ENCODE results near the gene RAP1A. TPM values are rescaled to one million over a fixed set of nuclear protein-coding genes. Genes with fewer than 3 reads are reported as not detected.

RAP1A gene
- total RNA-seq, 1 experiment from 2014 or later, result 26.7 TPM

DNA sequence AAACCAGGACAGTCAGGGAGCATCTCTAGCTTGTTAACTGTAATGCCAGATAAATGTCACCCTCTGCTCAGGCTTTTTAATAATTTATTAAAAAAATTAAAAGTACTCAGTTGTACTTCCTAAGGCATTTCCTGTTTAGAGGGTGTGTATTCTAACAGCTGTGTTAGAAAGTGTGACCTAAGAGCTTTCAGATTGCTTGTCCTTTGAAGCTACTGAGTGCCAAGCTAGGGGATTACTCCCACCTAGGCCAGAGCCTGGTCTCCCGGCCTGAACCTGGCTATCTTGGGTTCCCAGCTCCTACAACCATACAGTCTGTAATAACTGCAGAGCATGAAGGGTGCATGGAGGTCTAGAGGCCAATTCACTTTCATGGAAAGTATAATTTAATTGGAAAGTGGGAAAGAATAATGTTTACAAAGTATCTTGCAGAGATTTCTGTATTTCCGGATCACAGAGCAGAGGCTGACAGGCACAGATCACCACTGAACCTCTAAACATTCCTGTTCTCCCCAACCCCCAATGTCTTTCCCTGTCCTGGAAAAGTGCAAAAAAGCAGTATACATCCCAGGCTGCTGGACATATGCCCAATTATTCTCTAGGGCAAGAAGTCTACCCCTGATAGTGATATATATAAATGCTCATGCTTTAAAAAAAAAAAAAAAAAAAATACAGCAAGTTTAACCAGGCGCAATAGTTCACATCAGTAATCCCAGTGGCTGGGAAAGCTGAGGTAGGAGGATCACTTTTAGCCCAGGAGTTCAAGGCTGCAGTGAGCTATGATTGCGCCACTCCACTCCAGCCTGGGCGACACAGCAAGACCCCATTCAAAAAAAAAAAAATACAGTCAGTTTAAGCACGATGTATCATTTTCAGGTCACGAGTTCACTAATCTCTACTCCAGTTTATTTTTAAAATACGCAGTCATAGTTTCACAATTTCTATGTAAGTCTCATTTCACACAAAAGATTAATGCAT, 36.7 kb upstream of the RAP1A start:
- Histone ChIP-seq H4K20me1 (ENCODE audit: control insufficient read depth, insufficient read depth, insufficient read length) (no peaks in the 10 kb centered on the region), H3K4ac (ENCODE audit: low read depth, low read length) (no peak overlapping the region), H3K56ac (ENCODE audit: insufficient read length, low read depth, low read length) (no peak overlapping the region), H2BK120ac (ENCODE audit: low read depth, low read length, poor library complexity, severe bottlenecking) (no peak overlapping the region), H3K79me2 (ENCODE audit: insufficient read depth, low read length) (no peaks in the 10 kb centered on the region), H3K79me1 (ENCODE audit: insufficient read depth, low read depth, low read length, poor library complexity, severe bottlenecking) (no peaks in the 10 kb centered on the region), H2AK5ac (ENCODE audit: insufficient read length, low read length) (no peak overlapping the region), H2BK12ac (ENCODE audit: insufficient read length, low read depth, low read length) (no peak overlapping the region), H3K27ac (ENCODE audit: insufficient read length, low read depth, low read length) (no peak overlapping the region), H2BK5ac (ENCODE audit: insufficient read length, low read length) (no peak overlapping the region), H3T11ph (ENCODE audit: low read length) (no peak overlapping the region), H3K14ac (ENCODE audit: insufficient read depth, low read length) (no peak overlapping the region), H4K5ac (ENCODE audit: insufficient read length, low read depth, low read length) (no peak overlapping the region), H3K9me3 (ENCODE audit: control insufficient read depth, low read depth, low read length) (no peaks in the 10 kb centered on the region), H3K23ac (ENCODE audit: insufficient read length, low read depth, low read length) (no peak overlapping the region), H3K23me2 (ENCODE audit: insufficient read length, low read depth, low read length, poor library complexity, severe bottlenecking) (no peaks in the 10 kb centered on the region), H4K8ac (replicated peaks; ENCODE audit: insufficient read length, low read depth, low read length) (no peak overlapping the region), H4K91ac (ENCODE audit: insufficient read length, low read depth, low read length) (no peak overlapping the region), H3K4me2 (ENCODE audit: insufficient read depth, insufficient read length, low read length) (no peak overlapping the region), H3K9ac (ENCODE audit: extremely low read depth, insufficient read length, low read length) (no peak overlapping the region), H3K4me1 (ENCODE audit: insufficient read depth, low read length) (no peaks in the 10 kb centered on the region; the same call in 1 of the 2 replicates), H2AFZ (ENCODE audit: low read length) (no peak overlapping the region), H2BK15ac (ENCODE audit: low read depth, low read length) (no peak overlapping the region), H3K27me3 (ENCODE audit: insufficient read depth, low read length) (no peaks in the 10 kb centered on the region), H2BK20ac (ENCODE audit: low read depth, low read length, poor library complexity, severe bottlenecking) (no peak overlapping the region), H3K18ac (ENCODE audit: insufficient read length, low read depth, low read length) (no peak overlapping the region)
- Mint-ChIP-seq H3K4me1 (peaks cover 0 to 4% of the 10 kb centered on the region in 2 experiments; a peak in 1 of 4 replicates), H3K27ac (no peak overlapping the region), H3K36me3 (ENCODE audit: insufficient read depth in 1 of 3, low read depth in 3 of 3) (no peaks in the 10 kb centered on the region), H3K4me3 (no peak overlapping the region), H3K27me3 (ENCODE audit: low read depth) (no peaks in the 10 kb centered on the region), H3K9me3 (no peaks in the 10 kb centered on the region)
- DNase-seq, result no peak
- no CpG with 5 or more reads among the region's 8 CpGs for WGBS (ENCODE audit: extremely low coverage, insufficient read length, low lambda C conversion rate)
- TF ChIP-seq, protein P1, sequence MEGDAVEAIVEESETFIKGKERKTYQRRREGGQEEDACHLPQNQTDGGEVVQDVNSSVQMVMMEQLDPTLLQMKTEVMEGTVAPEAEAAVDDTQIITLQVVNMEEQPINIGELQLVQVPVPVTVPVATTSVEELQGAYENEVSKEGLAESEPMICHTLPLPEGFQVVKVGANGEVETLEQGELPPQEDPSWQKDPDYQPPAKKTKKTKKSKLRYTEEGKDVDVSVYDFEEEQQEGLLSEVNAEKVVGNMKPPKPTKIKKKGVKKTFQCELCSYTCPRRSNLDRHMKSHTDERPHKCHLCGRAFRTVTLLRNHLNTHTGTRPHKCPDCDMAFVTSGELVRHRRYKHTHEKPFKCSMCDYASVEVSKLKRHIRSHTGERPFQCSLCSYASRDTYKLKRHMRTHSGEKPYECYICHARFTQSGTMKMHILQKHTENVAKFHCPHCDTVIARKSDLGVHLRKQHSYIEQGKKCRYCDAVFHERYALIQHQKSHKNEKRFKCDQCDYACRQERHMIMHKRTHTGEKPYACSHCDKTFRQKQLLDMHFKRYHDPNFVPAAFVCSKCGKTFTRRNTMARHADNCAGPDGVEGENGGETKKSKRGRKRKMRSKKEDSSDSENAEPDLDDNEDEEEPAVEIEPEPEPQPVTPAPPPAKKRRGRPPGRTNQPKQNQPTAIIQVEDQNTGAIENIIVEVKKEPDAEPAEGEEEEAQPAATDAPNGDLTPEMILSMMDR (conservative IDR thresholded peaks at IDR 0.05), result no peak
